GM23338 (cell line): ENCODE measurements around the gene TFAP2E. TPM values are rescaled to one million over a fixed set of nuclear protein-coding genes. Genes with fewer than 3 reads are reported as not detected.

Source experiments
- ATAC-seq: fragments of 200-7000 bp; cut with Tn5 transposase; 3 replicates; pipeline ENCODE4 v1.9.1; 2020
- DNase-seq: peaks from one replicate; pipeline ENCODE4 v3.0.0-alpha.2; 2015; ENCODE audit warnings: low spot score
- H2AFZ ChIP-seq: fragments of 200-600 bp; sonication (generic); 2 replicates; pipeline ENCODE4 v1.8.0; 2016; ENCODE audit warnings: antibody characterized with exemption, mild to moderate bottlenecking, moderate library complexity
- H3F3A ChIP-seq: fragments of 200-600 bp; sonication (generic); replicated peaks from 2 replicates; pipeline ENCODE4 v1.8.0; 2017; ENCODE audit warnings: antibody characterized with exemption, mixed run types, low read depth
- H3K27ac ChIP-seq: fragments of 200-600 bp; sonication (generic); 2 replicates; pipeline ENCODE4 v1.6.1; 2016; ENCODE audit warnings: low read depth
- H3K27me3 ChIP-seq: fragments of 200-600 bp; sonication (generic); 2 replicates; pipeline ENCODE4 v1.8.0; 2016; ENCODE audit warnings: mild to moderate bottlenecking, mixed run types, moderate library complexity; ENCODE audit not compliant: insufficient read depth
- H3K36me3 ChIP-seq: fragments of 200-600 bp; sonication (generic); 2 replicates; pipeline ENCODE4 v1.8.0; 2016; ENCODE audit warnings: mild to moderate bottlenecking; ENCODE audit not compliant: insufficient read depth
- H3K4me1 ChIP-seq: fragments of 200-600 bp; sonication (generic); 2 replicates; pipeline ENCODE4 v1.8.0; 2016; ENCODE audit warnings: mild to moderate bottlenecking, moderate library complexity; ENCODE audit not compliant: insufficient read depth
- H3K4me2 ChIP-seq: fragments of 200-600 bp; sonication (generic); 2 replicates; pipeline ENCODE4 v1.7.1; 2017; ENCODE audit warnings: mixed run types
- H3K4me3 ChIP-seq: fragments of 200-600 bp; sonication (generic); 2 replicates; pipeline ENCODE4 v1.6.1; 2016; ENCODE audit warnings: mixed run types
- H3K79me2 ChIP-seq: fragments of 200-600 bp; sonication (generic); replicated peaks from 2 replicates; pipeline ENCODE4 v1.8.0; 2017; ENCODE audit warnings: mild to moderate bottlenecking; ENCODE audit not compliant: insufficient read depth
- H3K9me2 ChIP-seq: fragments of 200-600 bp; sonication (generic); 2 replicates; pipeline ENCODE4 v1.8.0; 2017; ENCODE audit not compliant: insufficient read depth
- H4K20me1 ChIP-seq: fragments of 200-600 bp; sonication (generic); replicated peaks from 2 replicates; pipeline ENCODE4 v1.8.0; 2017; ENCODE audit warnings: mild to moderate bottlenecking; ENCODE audit not compliant: insufficient read depth
- H3K27ac Mint-ChIP-seq: 2 replicates; pipeline ENCODE4 v1.8.0; 2020; ENCODE audit warnings: inconsistent platforms, mild to moderate bottlenecking, moderate library complexity, mixed read lengths
- H3K27me3 Mint-ChIP-seq: 3 replicates; pipeline ENCODE4 v1.8.0; 2022; ENCODE audit warnings: low read depth, mild to moderate bottlenecking, moderate library complexity, mixed read lengths, inconsistent platforms; ENCODE audit not compliant: insufficient read depth, poor library complexity
- H3K36me3 Mint-ChIP-seq: 3 replicates; pipeline ENCODE4 v1.8.0; 2021; ENCODE audit warnings: low read depth, mild to moderate bottlenecking, inconsistent platforms, moderate library complexity, mixed read lengths
- H3K4me1 Mint-ChIP-seq: 3 replicates; pipeline ENCODE4 v1.8.0; 2020; ENCODE audit warnings: mild to moderate bottlenecking, inconsistent platforms, mixed read lengths
- H3K4me3 Mint-ChIP-seq: 3 replicates; pipeline ENCODE4 v1.8.0; 2021; ENCODE audit warnings: moderate library complexity, mild to moderate bottlenecking, inconsistent platforms, mixed read lengths
- H3K9me3 Mint-ChIP-seq: 3 replicates; pipeline ENCODE4 v1.8.0; 2020; ENCODE audit warnings: moderate library complexity, mild to moderate bottlenecking, inconsistent platforms, mixed read lengths
- CREB1 ChIP-seq: fragments of 250-450 bp; sonication (Bioruptor Pico); IDR thresholded peaks from 2 replicates; pipeline ENCODE4 v1.5.0; 2020; ENCODE audit warnings: low read depth, mild to moderate bottlenecking, moderate library complexity
- EZH2 ChIP-seq: fragments of 200-600 bp; sonication (generic); IDR thresholded peaks from one replicate; pipeline ENCODE4 v1.8.0; 2017; ENCODE audit warnings: antibody characterized with exemption, mild to moderate bottlenecking, low read depth; ENCODE audit not compliant: unreplicated experiment
- EZH2phosphoT487 ChIP-seq: fragments of 200-600 bp; sonication (generic); IDR thresholded peaks from one replicate; pipeline ENCODE4 v1.8.1; 2018; ENCODE audit warnings: antibody characterized with exemption; ENCODE audit not compliant: unreplicated experiment
- JUNB ChIP-seq: IDR thresholded peaks from one replicate; pipeline ENCODE4 v1.6.1; 2016; ENCODE audit warnings: antibody characterized with exemption; ENCODE audit not compliant: unreplicated experiment
- NANOG ChIP-seq: IDR thresholded peaks from 2 replicates; pipeline ENCODE4 v1.6.1; 2016; ENCODE audit warnings: antibody characterized with exemption, borderline replicate concordance
- POLR2AphosphoS5 ChIP-seq: IDR thresholded peaks from 2 replicates; pipeline ENCODE4 v1.6.1; 2016; ENCODE audit warnings: antibody characterized with exemption, low read depth
- STAT1 ChIP-seq: IDR thresholded peaks from one replicate; pipeline ENCODE4 v1.6.1; 2016; ENCODE audit warnings: antibody characterized with exemption; ENCODE audit not compliant: unreplicated experiment
- ZNF114 ChIP-seq: fragments of 250-450 bp; sonication (Bioruptor Pico); IDR thresholded peaks from 2 replicates; pipeline ENCODE4 v1.5.0; 2020; ENCODE audit warnings: mild to moderate bottlenecking, moderate library complexity
- polyA plus RNA-seq: library from polyadenylated mRNA; unstranded; fragments of >200 nt; fragmentation: Nextera tagmentation; extraction: Ambion mirVana; gene quantifications from 2 replicates; pipeline ENCODE4 v1.2.1, GENCODE V29; 2016
- total RNA-seq: library from RNA; depleted of rRNA; stranded (reverse); fragments of >200 nt; shearing (Covaris generic); gene quantifications from 2 replicates; pipeline ENCODE4 v1.2.3, GENCODE V29; 2014
- TF ChIP-seq, protein P1 (sequence below), 2 experiments: fragments of 200-600 bp in 1 of 2; sonication (generic) in 1 of 2; conservative IDR thresholded peaks; 2 replicates each; pipeline versions ENCODE4 v1.5.1 to v1.6.1; 2016 to 2017; ENCODE audit warnings: antibody characterized with exemption in 2 of 2, low read depth in 2 of 2, mild to moderate bottlenecking in 2 of 2, moderate library complexity in 1 of 2
- TF ChIP-seq, protein P2 (sequence below): IDR thresholded peaks from one replicate; pipeline ENCODE4 v1.6.1; 2018; ENCODE audit warnings: antibody characterized with exemption; ENCODE audit not compliant: unreplicated experiment
- TF ChIP-seq, protein P3 (sequence below): fragments of 250-450 bp; sonication (Bioruptor Pico); IDR thresholded peaks from 2 replicates; pipeline ENCODE4 v1.5.0; 2020; ENCODE audit warnings: mild to moderate bottlenecking, moderate library complexity
- TF ChIP-seq, protein P4 (sequence below): IDR thresholded peaks from 2 replicates; pipeline ENCODE4 v1.6.1; 2016; ENCODE audit warnings: antibody characterized with exemption

The TFAP2E gene
- total and polyA plus RNA-seq, 2 experiments from 2014 or later, result 0.34 to 1.4 TPM

DNA sequence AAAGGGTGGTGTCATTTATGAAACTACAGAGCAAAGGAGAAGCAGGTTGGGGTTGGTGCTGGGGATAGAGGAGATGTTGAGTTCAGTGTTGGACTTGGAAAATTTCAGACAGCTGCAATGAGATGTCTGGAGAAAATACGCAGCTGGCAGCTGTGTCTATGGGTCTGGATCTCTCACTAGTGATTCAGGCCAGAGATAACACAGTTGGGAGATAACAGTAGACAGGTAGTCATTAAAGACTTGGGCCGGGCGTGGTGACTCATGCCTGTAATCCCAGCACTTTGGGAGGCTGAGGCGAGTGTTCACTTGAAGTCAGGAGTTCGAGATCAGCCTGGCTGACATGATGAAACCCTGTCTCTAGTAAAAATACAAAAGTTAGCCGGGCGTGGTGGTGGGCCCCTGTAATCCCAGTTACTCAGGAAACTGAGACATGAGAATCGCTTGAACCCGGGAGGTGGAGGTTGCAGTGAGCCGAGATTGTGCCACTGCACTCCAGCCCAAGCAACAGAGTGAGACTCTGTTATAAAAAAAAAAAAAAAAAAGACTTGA is 2.5 kb upstream of the TFAP2E start (continued):
- TF ChIP-seq, protein P1, sequence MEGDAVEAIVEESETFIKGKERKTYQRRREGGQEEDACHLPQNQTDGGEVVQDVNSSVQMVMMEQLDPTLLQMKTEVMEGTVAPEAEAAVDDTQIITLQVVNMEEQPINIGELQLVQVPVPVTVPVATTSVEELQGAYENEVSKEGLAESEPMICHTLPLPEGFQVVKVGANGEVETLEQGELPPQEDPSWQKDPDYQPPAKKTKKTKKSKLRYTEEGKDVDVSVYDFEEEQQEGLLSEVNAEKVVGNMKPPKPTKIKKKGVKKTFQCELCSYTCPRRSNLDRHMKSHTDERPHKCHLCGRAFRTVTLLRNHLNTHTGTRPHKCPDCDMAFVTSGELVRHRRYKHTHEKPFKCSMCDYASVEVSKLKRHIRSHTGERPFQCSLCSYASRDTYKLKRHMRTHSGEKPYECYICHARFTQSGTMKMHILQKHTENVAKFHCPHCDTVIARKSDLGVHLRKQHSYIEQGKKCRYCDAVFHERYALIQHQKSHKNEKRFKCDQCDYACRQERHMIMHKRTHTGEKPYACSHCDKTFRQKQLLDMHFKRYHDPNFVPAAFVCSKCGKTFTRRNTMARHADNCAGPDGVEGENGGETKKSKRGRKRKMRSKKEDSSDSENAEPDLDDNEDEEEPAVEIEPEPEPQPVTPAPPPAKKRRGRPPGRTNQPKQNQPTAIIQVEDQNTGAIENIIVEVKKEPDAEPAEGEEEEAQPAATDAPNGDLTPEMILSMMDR (conservative IDR thresholded peaks at IDR 0.05; ENCODE audit: low read depth in 2 of 2), result no peak
- TF ChIP-seq STAT1, result no peak
- TF ChIP-seq, protein P2, sequence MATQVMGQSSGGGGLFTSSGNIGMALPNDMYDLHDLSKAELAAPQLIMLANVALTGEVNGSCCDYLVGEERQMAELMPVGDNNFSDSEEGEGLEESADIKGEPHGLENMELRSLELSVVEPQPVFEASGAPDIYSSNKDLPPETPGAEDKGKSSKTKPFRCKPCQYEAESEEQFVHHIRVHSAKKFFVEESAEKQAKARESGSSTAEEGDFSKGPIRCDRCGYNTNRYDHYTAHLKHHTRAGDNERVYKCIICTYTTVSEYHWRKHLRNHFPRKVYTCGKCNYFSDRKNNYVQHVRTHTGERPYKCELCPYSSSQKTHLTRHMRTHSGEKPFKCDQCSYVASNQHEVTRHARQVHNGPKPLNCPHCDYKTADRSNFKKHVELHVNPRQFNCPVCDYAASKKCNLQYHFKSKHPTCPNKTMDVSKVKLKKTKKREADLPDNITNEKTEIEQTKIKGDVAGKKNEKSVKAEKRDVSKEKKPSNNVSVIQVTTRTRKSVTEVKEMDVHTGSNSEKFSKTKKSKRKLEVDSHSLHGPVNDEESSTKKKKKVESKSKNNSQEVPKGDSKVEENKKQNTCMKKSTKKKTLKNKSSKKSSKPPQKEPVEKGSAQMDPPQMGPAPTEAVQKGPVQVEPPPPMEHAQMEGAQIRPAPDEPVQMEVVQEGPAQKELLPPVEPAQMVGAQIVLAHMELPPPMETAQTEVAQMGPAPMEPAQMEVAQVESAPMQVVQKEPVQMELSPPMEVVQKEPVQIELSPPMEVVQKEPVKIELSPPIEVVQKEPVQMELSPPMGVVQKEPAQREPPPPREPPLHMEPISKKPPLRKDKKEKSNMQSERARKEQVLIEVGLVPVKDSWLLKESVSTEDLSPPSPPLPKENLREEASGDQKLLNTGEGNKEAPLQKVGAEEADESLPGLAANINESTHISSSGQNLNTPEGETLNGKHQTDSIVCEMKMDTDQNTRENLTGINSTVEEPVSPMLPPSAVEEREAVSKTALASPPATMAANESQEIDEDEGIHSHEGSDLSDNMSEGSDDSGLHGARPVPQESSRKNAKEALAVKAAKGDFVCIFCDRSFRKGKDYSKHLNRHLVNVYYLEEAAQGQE, result no peak

DNA sequence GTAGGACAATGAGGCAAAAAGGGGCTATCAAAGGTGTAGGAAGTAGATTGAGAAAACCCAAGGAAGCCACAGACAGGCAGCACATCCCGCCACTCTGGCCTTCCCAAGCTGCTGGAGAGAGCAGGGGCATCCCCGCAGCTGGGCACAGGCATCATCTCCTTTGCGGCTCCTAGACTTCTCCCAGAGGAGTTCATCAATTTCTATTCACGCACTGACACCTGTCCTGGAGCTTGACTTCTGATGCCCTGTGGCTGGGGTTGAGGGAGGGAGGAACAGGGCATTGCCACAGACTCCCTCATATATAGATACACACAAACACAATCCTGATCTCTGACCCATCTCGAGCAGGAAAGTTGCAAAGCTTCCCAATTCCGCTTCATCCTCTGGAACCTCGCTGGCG is 1.9 kb upstream of the TFAP2E start:
- Histone ChIP-seq H3K79me2 (no peaks in the 10 kb centered on the region), H3K27me3 (peaks cover 83% of the 10 kb centered on the region), H3F3A (peaks cover 24% of the 10 kb centered on the region), H3K4me3 (no peak overlapping the region), H4K20me1 (no peaks in the 10 kb centered on the region; the same call in 1 of the 2 replicates), H3K36me3 (no peaks in the 10 kb centered on the region; the same call in 1 of the 2 replicates), H3K4me1 (peaks cover 24% of the 10 kb centered on the region), H3K4me2 (no peak overlapping the region), H3K27ac (no peak overlapping the region), H2AFZ (no peak overlapping the region), H3K9me2 (no peaks in the 10 kb centered on the region)
- H3K4me3 Mint-ChIP-seq, result no peak overlapping the region
- H3K27me3 Mint-ChIP-seq, result peaks cover 63% of the 10 kb centered on the region
- H3K27ac Mint-ChIP-seq, result no peak overlapping the region
- H3K4me1 Mint-ChIP-seq, result peaks cover 24% of the 10 kb centered on the region
- DNase-seq (no peak), ATAC-seq (no peak)
- H3K36me3 Mint-ChIP-seq, result peaks cover 6% of the 10 kb centered on the region; the same call in 1 of the 3 replicates
- H3K9me3 Mint-ChIP-seq, result no peaks in the 10 kb centered on the region; the same call in 2 of the 3 replicates
- TF ChIP-seq, protein P3, sequence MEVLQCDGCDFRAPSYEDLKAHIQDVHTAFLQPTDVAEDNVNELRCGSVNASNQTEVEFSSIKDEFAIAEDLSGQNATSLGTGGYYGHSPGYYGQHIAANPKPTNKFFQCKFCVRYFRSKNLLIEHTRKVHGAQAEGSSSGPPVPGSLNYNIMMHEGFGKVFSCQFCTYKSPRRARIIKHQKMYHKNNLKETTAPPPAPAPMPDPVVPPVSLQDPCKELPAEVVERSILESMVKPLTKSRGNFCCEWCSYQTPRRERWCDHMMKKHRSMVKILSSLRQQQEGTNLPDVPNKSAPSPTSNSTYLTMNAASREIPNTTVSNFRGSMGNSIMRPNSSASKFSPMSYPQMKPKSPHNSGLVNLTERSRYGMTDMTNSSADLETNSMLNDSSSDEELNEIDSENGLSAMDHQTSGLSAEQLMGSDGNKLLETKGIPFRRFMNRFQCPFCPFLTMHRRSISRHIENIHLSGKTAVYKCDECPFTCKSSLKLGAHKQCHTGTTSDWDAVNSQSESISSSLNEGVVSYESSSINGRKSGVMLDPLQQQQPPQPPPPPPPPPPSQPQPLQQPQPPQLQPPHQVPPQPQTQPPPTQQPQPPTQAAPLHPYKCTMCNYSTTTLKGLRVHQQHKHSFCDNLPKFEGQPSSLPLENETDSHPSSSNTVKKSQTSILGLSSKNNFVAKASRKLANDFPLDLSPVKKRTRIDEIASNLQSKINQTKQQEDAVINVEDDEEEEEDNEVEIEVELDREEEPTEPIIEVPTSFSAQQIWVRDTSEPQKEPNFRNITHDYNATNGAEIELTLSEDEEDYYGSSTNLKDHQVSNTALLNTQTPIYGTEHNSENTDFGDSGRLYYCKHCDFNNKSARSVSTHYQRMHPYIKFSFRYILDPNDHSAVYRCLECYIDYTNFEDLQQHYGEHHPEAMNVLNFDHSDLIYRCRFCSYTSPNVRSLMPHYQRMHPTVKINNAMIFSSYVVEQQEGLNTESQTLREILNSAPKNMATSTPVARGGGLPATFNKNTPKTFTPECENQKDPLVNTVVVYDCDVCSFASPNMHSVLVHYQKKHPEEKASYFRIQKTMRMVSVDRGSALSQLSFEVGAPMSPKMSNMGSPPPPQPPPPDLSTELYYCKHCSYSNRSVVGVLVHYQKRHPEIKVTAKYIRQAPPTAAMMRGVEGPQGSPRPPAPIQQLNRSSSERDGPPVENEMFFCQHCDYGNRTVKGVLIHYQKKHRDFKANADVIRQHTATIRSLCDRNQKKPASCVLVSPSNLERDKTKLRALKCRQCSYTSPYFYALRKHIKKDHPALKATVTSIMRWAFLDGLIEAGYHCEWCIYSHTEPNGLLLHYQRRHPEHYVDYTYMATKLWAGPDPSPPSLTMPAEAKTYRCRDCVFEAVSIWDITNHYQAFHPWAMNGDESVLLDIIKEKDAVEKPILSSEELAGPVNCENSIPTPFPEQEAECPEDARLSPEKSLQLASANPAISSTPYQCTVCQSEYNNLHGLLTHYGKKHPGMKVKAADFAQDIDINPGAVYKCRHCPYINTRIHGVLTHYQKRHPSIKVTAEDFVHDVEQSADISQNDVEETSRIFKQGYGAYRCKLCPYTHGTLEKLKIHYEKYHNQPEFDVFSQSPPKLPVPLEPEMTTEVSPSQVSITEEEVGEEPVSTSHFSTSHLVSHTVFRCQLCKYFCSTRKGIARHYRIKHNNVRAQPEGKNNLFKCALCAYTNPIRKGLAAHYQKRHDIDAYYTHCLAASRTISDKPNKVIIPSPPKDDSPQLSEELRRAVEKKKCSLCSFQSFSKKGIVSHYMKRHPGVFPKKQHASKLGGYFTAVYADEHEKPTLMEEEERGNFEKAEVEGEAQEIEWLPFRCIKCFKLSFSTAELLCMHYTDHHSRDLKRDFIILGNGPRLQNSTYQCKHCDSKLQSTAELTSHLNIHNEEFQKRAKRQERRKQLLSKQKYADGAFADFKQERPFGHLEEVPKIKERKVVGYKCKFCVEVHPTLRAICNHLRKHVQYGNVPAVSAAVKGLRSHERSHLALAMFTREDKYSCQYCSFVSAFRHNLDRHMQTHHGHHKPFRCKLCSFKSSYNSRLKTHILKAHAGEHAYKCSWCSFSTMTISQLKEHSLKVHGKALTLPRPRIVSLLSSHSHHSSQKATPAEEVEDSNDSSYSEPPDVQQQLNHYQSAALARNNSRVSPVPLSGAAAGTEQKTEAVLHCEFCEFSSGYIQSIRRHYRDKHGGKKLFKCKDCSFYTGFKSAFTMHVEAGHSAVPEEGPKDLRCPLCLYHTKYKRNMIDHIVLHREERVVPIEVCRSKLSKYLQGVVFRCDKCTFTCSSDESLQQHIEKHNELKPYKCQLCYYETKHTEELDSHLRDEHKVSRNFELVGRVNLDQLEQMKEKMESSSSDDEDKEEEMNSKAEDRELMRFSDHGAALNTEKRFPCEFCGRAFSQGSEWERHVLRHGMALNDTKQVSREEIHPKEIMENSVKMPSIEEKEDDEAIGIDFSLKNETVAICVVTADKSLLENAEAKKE (CRISPR knock-in tag), result no peak
- TF ChIP-seq POLR2AphosphoS5 (no peak), JUNB (no peak), ZNF114 (CRISPR knock-in tag) (no peak), CREB1 (CRISPR knock-in tag) (no peak), EZH2phosphoT487 (no peak), NANOG (no peak), STAT1 (no peak), EZH2 (no peak)
- TF ChIP-seq, protein P4, sequence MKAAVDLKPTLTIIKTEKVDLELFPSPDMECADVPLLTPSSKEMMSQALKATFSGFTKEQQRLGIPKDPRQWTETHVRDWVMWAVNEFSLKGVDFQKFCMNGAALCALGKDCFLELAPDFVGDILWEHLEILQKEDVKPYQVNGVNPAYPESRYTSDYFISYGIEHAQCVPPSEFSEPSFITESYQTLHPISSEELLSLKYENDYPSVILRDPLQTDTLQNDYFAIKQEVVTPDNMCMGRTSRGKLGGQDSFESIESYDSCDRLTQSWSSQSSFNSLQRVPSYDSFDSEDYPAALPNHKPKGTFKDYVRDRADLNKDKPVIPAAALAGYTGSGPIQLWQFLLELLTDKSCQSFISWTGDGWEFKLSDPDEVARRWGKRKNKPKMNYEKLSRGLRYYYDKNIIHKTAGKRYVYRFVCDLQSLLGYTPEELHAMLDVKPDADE, result no peak
